SK-N-MC (cell line): Measurements from ENCODE around the gene TAX1BP3.

Experiments used
- DNase-seq: peaks from one replicate; pipeline ENCODE4 v3.0.0-alpha.2; 2011; ENCODE audit warnings: low read depth, low spot score
- H3K27ac ChIP-seq: fragments of 200-600 bp; sonication (generic); 2 replicates; pipeline ENCODE4 v1.5.1; 2016; ENCODE audit warnings: mixed run types
- H3K36me3 ChIP-seq: fragments of 200-600 bp; sonication (generic); 2 replicates; pipeline ENCODE4 v1.6.1; 2017; ENCODE audit warnings: antibody characterized with exemption, low read length, mixed read lengths; ENCODE audit not compliant: insufficient read depth
- H3K4me3 ChIP-seq: fragments of 200-600 bp; sonication (generic); 2 replicates; pipeline ENCODE4 v1.5.1; 2016
- H3K9ac ChIP-seq: fragments of 200-600 bp; sonication (generic); 2 replicates; pipeline ENCODE4 v1.8.0; 2017; ENCODE audit warnings: mixed run types, mixed read lengths; ENCODE audit not compliant: insufficient read length
- H3K9me3 ChIP-seq: fragments of 200-600 bp; sonication (generic); 2 replicates; pipeline ENCODE4 v1.6.1; 2017; ENCODE audit warnings: low read depth, mild to moderate bottlenecking, antibody characterized with exemption, low read length, moderate library complexity, mixed read lengths
- EZH2 ChIP-seq: fragments of 200-600 bp; sonication (generic); IDR thresholded peaks from one replicate; pipeline ENCODE4 v1.6.1; 2017; ENCODE audit warnings: antibody characterized with exemption
- FOXP2 ChIP-seq: optimal IDR thresholded peaks from 2 replicates; pipeline ENCODE3; 2011; ENCODE audit warnings: mild to moderate bottlenecking, moderate library complexity; ENCODE audit not compliant: insufficient read depth; ENCODE audit errors: extremely low read length, control extremely low read depth
- POLR2AphosphoS5 ChIP-seq: IDR thresholded peaks from 2 replicates; pipeline ENCODE4 v1.6.1; 2012; ENCODE audit warnings: mild to moderate bottlenecking, low read depth, low read length, borderline replicate concordance

TAX1BP3 gene

GRCh38 chr17:3657874-3658783 is 10.2 kb downstream of the TAX1BP3 start:
- Histone ChIP-seq H3K9ac (no peak overlapping the region), H3K27ac (no peak overlapping the region), H3K36me3 (no peaks in the 10 kb centered on the region), H3K4me3 (no peak overlapping the region), H3K9me3 (no peaks in the 10 kb centered on the region)
- no peak for TF ChIP-seq POLR2AphosphoS5
- TF ChIP-seq EZH2 = no peak
- TF ChIP-seq FOXP2 = no peak
- no peak for DNase-seq

- Histone ChIP-seq H3K36me3 (no peaks in the 10 kb centered on the region), H3K4me3 (no peak overlapping the region), H3K27ac (no peak overlapping the region), H3K9ac (no peak overlapping the region), H3K9me3 (no peaks in the 10 kb centered on the region)
- no peak for TF ChIP-seq FOXP2
- no peak for TF ChIP-seq EZH2
- no peak for TF ChIP-seq POLR2AphosphoS5
- DNase-seq = no peak
Measured at GRCh38 chr17:3657588-3657869, 10.8 kb downstream of the TAX1BP3 start.

GRCh38 chr17:3656755-3657587 is 11.4 kb downstream of the TAX1BP3 start:
- no peaks in the 10 kb centered on the region for H3K36me3 ChIP-seq
- no peak overlapping the region for H3K9ac ChIP-seq
- no peak for TF ChIP-seq FOXP2
- TF ChIP-seq POLR2AphosphoS5 = no peak
- no peak for TF ChIP-seq EZH2

GRCh38 chr17:3656353-3656752 is 12.0 kb downstream of the TAX1BP3 start:
- Histone ChIP-seq H3K27ac (no peak overlapping the region), H3K36me3 (no peaks in the 10 kb centered on the region), H3K9ac (no peak overlapping the region), H3K4me3 (no peak overlapping the region), H3K9me3 (no peaks in the 10 kb centered on the region)
- no peak for DNase-seq
- TF ChIP-seq EZH2 = no peak
- no peak for TF ChIP-seq FOXP2
- no peak for TF ChIP-seq POLR2AphosphoS5

More at GRCh38 chr17:3656755-3657587, 11.4 kb downstream of the TAX1BP3 start:
- DNase-seq = no peak
- H3K9me3 ChIP-seq = no peaks in the 10 kb centered on the region
- H3K4me3 ChIP-seq = no peak overlapping the region
- H3K27ac ChIP-seq = no peak overlapping the region

- DNase-seq = no peak
- Histone ChIP-seq H3K9me3 (no peaks in the 10 kb centered on the region), H3K36me3 (no peaks in the 10 kb centered on the region), H3K27ac (no peak overlapping the region), H3K4me3 (no peak overlapping the region), H3K9ac (no peak overlapping the region)
- TF ChIP-seq EZH2 (no peak), FOXP2 (no peak), POLR2AphosphoS5 (no peak)
Measured at GRCh38 chr17:3655766-3656165, 12.6 kb downstream of the TAX1BP3 start.

GRCh38 chr17:3647769-3648555 is 20.4 kb downstream of the TAX1BP3 start:
- Histone ChIP-seq H3K27ac (no peak overlapping the region), H3K9me3 (no peaks in the 10 kb centered on the region), H3K36me3 (no peaks in the 10 kb centered on the region), H3K9ac (no peak overlapping the region), H3K4me3 (no peak overlapping the region)
- DNase-seq = no peak
- no peak for TF ChIP-seq POLR2AphosphoS5

GRCh38 chr17:3647251-3647650 is 21.1 kb downstream of the TAX1BP3 start:
- Histone ChIP-seq H3K9me3 (no peaks in the 10 kb centered on the region), H3K4me3 (no peak overlapping the region), H3K36me3 (no peaks in the 10 kb centered on the region), H3K9ac (no peak overlapping the region), H3K27ac (no peak overlapping the region)
- no peak for DNase-seq
- no peak for TF ChIP-seq FOXP2
- no peak for TF ChIP-seq POLR2AphosphoS5
- no peak for TF ChIP-seq EZH2

GRCh38 chr17:3645310-3645709 is 23.1 kb downstream of the TAX1BP3 start:
- TF ChIP-seq EZH2 = no peak
- no peak for TF ChIP-seq FOXP2
- TF ChIP-seq POLR2AphosphoS5 = no peak
- Histone ChIP-seq H3K9ac (no peak overlapping the region), H3K9me3 (no peaks in the 10 kb centered on the region), H3K36me3 (no peaks in the 10 kb centered on the region), H3K4me3 (no peak overlapping the region), H3K27ac (no peak overlapping the region)
- DNase-seq = no peak
